Measurements from ENCODE around the gene KANK4. TPM values are rescaled to one million over a fixed set of nuclear protein-coding genes. Genes with fewer than 3 reads are reported as not detected.

The KANK4 gene
- total RNA-seq, 2 experiments from 2014 or later = not detected

GRCh38 chr1:62362061-62362917 lies 43.1 kb upstream of the KANK4 start:
- Histone ChIP-seq H3K27ac (ENCODE audit: low read depth, low read length, poor library complexity, severe bottlenecking) (no peak overlapping the region), H3K9me2 (ENCODE audit: insufficient read depth, low read length) (no peaks in the 10 kb centered on the region), H3K36me3 (ENCODE audit: insufficient read depth, low read length) (no peaks in the 10 kb centered on the region), H4K20me1 (ENCODE audit: insufficient read depth, low read length) (no peaks in the 10 kb centered on the region), H3K4me1 (ENCODE audit: insufficient read depth, low read length, poor library complexity, severe bottlenecking) (no peaks in the 10 kb centered on the region), H2AFZ (ENCODE audit: low read length) (no peak overlapping the region), H3K9me3 (ENCODE audit: low read length) (no peaks in the 10 kb centered on the region), H3K79me2 (ENCODE audit: insufficient read depth, low read depth, low read length) (no peaks in the 10 kb centered on the region), H3K4me2 (ENCODE audit: low read length) (no peak overlapping the region), H3K4me3 (ENCODE audit: low read depth, low read length, poor library complexity, severe bottlenecking) (no peak overlapping the region)
- DNase-seq (ENCODE audit: low spot score) = no peak
- POLR2A ChIA-PET = interaction anchor here (1.3 kb wide), 1 partner anchor 12 kb away, joined by 3 read pairs; no protein-coding TSS in a partner anchor
- CTCF ChIA-PET (ENCODE audit: unreplicated experiment) = no interaction called here
- no peak for TF ChIP-seq EZH2phosphoT487 (IDR thresholded peaks at IDR 0.05; ENCODE audit: borderline replicate concordance, low read depth, low read length)
- TF ChIP-seq CTCF (conservative IDR thresholded peaks at IDR 0.05; ENCODE audit: low read length) = no peak
- intact Hi-C loops (cut with micrococcal nuclease; ENCODE audit: unreplicated experiment) = no loop called here
- BruUV-seq (replicated peaks) = no TSS peak

GRCh38 chr1:62361431-62361830 lies 42.2 kb upstream of the KANK4 start:
- ChIA-PET POLR2A (interaction anchor here (0.6 kb wide), 1 partner anchor 422 kb away, joined by 5 read pairs; no protein-coding TSS in a partner anchor), CTCF (ENCODE audit: unreplicated experiment) (no interaction called here)
- no peak overlapping the region for H2AFZ ChIP-seq (ENCODE audit: low read length)
- intact Hi-C loops (cut with micrococcal nuclease; ENCODE audit: unreplicated experiment) = no loop called here
- no peaks in the 10 kb centered on the region for H3K36me3 ChIP-seq (ENCODE audit: insufficient read depth, low read length)
- H3K4me1 ChIP-seq (ENCODE audit: insufficient read depth, low read length, poor library complexity, severe bottlenecking) = no peaks in the 10 kb centered on the region
- TF ChIP-seq CTCF (conservative IDR thresholded peaks at IDR 0.05; ENCODE audit: low read length) (no peak), EZH2phosphoT487 (IDR thresholded peaks at IDR 0.05; ENCODE audit: borderline replicate concordance, low read depth, low read length) (no peak)
- no peaks in the 10 kb centered on the region for H4K20me1 ChIP-seq (ENCODE audit: insufficient read depth, low read length)
- no peak overlapping the region for H3K27ac ChIP-seq (ENCODE audit: low read depth, low read length, poor library complexity, severe bottlenecking)
- no peaks in the 10 kb centered on the region for H3K9me2 ChIP-seq (ENCODE audit: insufficient read depth, low read length)
- H3K4me2 ChIP-seq (ENCODE audit: low read length) = no peak overlapping the region
- BruUV-seq (replicated peaks) = no TSS peak
- H3K4me3 ChIP-seq (ENCODE audit: low read depth, low read length, poor library complexity, severe bottlenecking) = no peak overlapping the region
- no peaks in the 10 kb centered on the region for H3K9me3 ChIP-seq (ENCODE audit: low read length)
- H3K79me2 ChIP-seq (ENCODE audit: insufficient read depth, low read depth, low read length) = no peaks in the 10 kb centered on the region
- DNase-seq (ENCODE audit: low spot score) = no peak
